Stimulated activated CD4-positive, alpha-beta T cell treated with anti-CD3 and anti-CD28 coated beads, TNF-alpha, amount 100 ng/mL, for 1 hour (primary cell): Measurements from ENCODE around the gene GRK4.
"Not testable (repeated sequence)": the region's sequence is repeated elsewhere in the genome, so short reads cannot be mapped to it uniquely, and the experiment has no call there.

ENCODE experiments used
- DNase-seq, 3 donors: peaks; one replicate each; pipeline ENCODE4 v3.0.0-alpha.2; 2020; ENCODE audit warnings: low read depth in 3 of 3, low spot score in 1 of 3

Gene GRK4

GRCh38 chr4:3037957-3038461 is 74.6 kb downstream of the GRK4 start:
- DNase-seq: no peak

GRCh38 chr4:3039706-3040366 is 76.5 kb downstream of the GRK4 start:
- DNase-seq: no peak

GRCh38 chr4:3040452-3041191 is 77.3 kb downstream of the GRK4 start:
- DNase-seq: no peak

GRCh38 chr4:3041192-3042142 is 78.1 kb downstream of the GRK4 start:
- peak in 1 of 3 donors; percentile 20 for DNase-seq

GRCh38 chr4:3042226-3042625 is 78.9 kb downstream of the GRK4 start:
- DNase-seq: no peak

GRCh38 chr4:3043282-3044020 is 80.1 kb downstream of the GRK4 start:
- DNase-seq: no peak

GRCh38 chr4:3044870-3045819 is 81.8 kb downstream of the GRK4 start:
- peak in 2 of 3 donors; percentile 34 for DNase-seq

- no peak for DNase-seq
Observed at GRCh38 chr4:3046162-3046561, 82.8 kb downstream of the GRK4 start.

- DNase-seq: no peak
Observed at GRCh38 chr4:3046623-3047022, 83.3 kb downstream of the GRK4 start.

- DNase-seq: peak; percentile 22 to 47 (median 30)
Observed at GRCh38 chr4:3047464-3048286, 84.3 kb downstream of the GRK4 start.

GRCh38 chr4:3051141-3051897 is 87.9 kb downstream of the GRK4 start:
- not testable (repeated sequence) for DNase-seq

- no peak for DNase-seq
Observed at GRCh38 chr4:3054169-3054759, 90.9 kb downstream of the GRK4 start.

- no peak for DNase-seq
Observed at GRCh38 chr4:3059943-3060342, 96.6 kb downstream of the GRK4 start.

- no peak for DNase-seq
Observed at GRCh38 chr4:3060946-3061345, 97.6 kb downstream of the GRK4 start.

- DNase-seq: no peak
Observed at GRCh38 chr4:3062471-3062870, 99.1 kb downstream of the GRK4 start.

- no peak for DNase-seq
Observed at GRCh38 chr4:3065551-3065950, 102.2 kb downstream of the GRK4 start.

GRCh38 chr4:3066836-3067400 is 103.5 kb downstream of the GRK4 start:
- no peak for DNase-seq
